Measurements from ENCODE around the gene KANSL1.
"Not testable (repeated sequence)": the region's sequence is repeated elsewhere in the genome, so short reads cannot be mapped to it uniquely, and the experiment has no call there.

The KANSL1 gene

DNA sequence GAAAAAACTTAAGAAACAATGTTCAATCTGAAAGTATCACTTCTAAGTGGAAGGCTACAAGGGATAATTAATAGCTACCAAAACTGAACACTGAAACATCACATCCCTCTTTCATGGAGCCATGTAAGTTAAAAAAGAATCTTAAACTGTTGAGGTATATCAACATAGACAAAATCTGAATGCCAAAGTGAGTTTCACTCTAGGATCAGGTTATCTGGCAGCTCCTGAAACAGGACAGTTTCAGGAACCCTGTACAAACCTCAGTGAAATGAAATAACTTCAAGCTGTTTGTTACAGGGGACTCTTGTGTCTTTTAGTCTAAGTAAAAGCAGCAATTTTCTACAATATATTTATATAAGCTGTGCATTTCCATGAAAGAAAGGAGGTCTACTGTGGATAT lies 73.2 kb downstream of the KANSL1 start:
- DNase-seq (ENCODE audit: low spot score), result no peak
- FAIRE-seq, result no peak

- FAIRE-seq, result no peak
- no peak for DNase-seq (ENCODE audit: low spot score)
Observed at GRCh38 chr17:46118964-46119363, 74.3 kb downstream of the KANSL1 start.

GRCh38 chr17:46117850-46118696 lies 75.2 kb downstream of the KANSL1 start:
- DNase-seq (ENCODE audit: low spot score), result no peak
- FAIRE-seq, result no peak

- FAIRE-seq (no peak), DNase-seq (ENCODE audit: low spot score) (no peak)
Observed at GRCh38 chr17:46117117-46117516, 76.1 kb downstream of the KANSL1 start.

- FAIRE-seq (no peak), DNase-seq (ENCODE audit: low spot score) (no peak)
Observed at GRCh38 chr17:46115699-46116098, 77.5 kb downstream of the KANSL1 start.

GRCh38 chr17:46111236-46111635 lies 82.0 kb downstream of the KANSL1 start:
- not testable (repeated sequence) for DNase-seq (ENCODE audit: low spot score); FAIRE-seq

- DNase-seq (ENCODE audit: low spot score) (no peak), FAIRE-seq (no peak)
Observed at GRCh38 chr17:46110219-46110618, 83.0 kb downstream of the KANSL1 start.

GRCh38 chr17:46109603-46110189 lies 83.5 kb downstream of the KANSL1 start:
- no peak for FAIRE-seq

DNA sequence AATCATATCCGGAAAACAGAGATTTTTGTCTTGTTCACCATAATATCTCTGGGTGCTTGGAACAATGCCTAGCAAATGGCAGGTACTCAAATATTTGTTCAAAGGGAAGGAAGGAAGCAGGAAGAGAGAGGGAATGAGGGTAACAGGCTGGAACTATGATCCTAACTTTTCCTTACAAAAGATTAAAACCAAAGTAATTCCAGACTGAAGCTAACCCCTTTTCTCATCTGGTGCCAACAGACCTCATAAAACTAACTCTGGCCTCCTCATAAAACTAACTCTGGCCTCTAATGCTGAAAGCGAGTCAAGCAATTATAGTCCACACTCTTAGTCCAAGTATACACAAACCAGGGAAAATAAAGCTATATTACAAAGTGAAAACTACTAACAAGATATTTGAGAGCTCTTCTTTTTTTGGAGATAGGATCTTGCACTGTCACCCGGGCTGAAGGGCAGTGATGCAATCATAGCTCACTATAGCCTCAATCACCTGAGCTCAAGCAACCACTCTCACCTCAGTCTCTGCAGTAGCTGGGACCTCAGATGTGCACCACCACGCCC lies 84.6 kb downstream of the KANSL1 start:
- FAIRE-seq, result no peak
- no peak for DNase-seq (ENCODE audit: low spot score)

More at GRCh38 chr17:46109603-46110189, 83.5 kb downstream of the KANSL1 start:
- no peak for DNase-seq (ENCODE audit: low spot score)

DNA sequence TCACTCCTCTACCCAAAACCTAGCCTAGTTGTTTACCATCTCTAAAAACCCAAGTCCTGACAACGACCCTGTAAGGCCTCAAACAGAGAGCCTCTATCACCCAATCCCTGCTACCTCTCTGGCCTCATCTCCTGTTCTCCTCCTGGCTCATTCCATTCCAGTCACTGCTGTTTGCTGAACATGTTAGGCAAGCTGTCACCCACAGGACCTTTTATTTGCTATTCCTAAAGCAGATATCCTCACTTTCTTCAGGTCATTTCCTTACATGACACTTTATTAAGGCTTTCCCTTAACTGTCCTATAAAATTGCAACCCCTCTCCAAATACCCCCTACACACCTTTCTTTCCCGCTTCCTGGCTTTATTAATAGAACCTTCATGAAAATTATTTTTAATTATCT lies 85.1 kb downstream of the KANSL1 start:
- DNase-seq (ENCODE audit: low spot score) (no peak), FAIRE-seq (no peak)

DNA sequence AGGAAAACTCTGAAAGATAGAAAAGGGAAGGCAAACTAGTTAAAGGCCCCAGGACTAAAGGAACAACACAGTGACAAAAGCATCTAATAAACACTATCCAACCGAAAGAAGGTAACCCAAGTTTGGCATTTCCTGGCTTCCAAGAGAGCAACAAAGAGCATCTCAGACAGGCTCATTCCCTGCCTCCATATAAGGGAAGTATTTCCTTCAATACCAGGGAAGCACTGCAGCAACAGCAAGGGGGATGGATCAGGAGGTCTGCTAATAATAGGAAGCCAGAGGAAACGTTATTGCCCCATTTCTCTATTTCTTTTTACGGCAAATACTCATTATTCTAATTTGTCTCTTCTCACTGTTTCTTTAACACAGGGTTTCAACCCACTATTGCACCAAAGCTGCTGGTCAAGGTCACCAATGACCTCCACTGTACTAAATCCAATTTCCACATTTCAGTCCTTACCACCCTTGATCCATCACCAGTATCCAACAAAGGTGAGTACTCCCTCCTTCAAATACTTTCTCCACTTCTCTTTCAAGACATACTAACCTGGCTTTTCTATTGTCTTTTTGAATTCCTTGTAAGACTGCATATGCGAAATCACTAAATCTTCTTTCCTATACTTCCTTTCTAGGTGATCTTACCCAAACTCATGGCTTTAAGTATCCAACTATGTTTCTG lies 86.1 kb downstream of the KANSL1 start:
- DNase-seq (ENCODE audit: low spot score) (no peak), FAIRE-seq (peak; percentile 63)

- FAIRE-seq, result not testable (repeated sequence)
Observed at GRCh38 chr17:46102806-46103205, 90.4 kb downstream of the KANSL1 start.

DNA sequence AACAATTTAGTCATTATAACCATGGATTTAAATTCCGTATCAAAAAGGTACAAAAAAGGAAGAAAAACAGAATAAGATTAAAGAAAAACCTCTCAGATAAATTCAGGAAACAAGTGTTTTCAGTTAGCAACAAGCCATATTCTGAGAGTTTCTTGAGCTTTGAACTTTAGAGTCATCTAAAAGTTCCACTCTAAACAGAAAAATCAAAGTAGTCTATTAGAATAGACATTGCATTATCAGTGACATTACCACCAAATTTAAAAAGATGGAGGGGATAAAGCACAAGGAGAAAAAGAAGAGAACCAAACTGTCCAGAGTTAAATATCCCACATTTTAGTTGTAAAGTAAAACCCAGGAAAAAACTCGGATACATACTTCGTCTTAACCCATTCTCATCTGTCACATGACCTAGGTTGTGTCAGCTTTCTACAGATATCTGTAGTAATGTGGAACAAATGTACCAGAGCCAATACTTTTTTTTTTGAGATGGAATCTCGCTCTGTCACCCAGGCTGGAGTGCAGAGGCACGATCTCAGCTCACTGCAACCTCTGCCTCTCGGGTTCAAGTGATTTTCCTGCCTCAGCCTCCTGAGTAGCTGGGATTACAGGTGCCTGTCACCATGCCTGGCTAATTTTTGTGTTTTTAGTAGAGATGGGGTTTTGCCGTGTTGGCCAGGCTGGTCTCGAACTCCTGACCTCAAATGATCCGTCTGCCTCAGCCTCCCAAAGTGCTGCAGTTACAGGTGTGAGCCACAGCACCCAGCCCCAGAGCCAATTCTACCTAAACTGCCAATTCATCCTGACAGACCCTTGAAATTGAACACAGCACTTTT lies 91.2 kb downstream of the KANSL1 start:
- FAIRE-seq; DNase-seq (ENCODE audit: low spot score): not testable (repeated sequence)

More at GRCh38 chr17:46102806-46103205, 90.4 kb downstream of the KANSL1 start:
- not testable (repeated sequence) for DNase-seq (ENCODE audit: low spot score)

DNA sequence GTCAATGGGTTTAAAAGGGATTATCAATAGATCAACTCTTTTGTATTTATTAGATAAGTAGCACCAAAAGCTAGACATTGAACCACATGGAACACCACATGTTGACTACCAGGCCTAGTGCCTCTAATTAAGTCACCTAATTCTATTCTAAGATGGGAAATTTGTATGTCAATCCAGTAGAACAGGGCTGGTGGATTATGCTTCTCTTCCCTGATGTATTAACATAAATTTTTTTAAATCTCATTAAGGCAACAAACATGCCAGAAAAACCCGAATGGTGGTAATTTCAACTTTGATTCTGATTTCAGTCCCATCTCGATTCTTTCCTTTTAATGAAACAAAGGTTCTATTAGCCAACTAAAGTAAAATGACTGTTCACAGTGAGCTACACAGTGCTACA lies 92.6 kb downstream of the KANSL1 start:
- DNase-seq (ENCODE audit: low spot score), result no peak
- no peak for FAIRE-seq

GRCh38 chr17:46099865-46100264 lies 93.4 kb downstream of the KANSL1 start:
- FAIRE-seq (no peak), DNase-seq (ENCODE audit: low spot score) (no peak)

DNA sequence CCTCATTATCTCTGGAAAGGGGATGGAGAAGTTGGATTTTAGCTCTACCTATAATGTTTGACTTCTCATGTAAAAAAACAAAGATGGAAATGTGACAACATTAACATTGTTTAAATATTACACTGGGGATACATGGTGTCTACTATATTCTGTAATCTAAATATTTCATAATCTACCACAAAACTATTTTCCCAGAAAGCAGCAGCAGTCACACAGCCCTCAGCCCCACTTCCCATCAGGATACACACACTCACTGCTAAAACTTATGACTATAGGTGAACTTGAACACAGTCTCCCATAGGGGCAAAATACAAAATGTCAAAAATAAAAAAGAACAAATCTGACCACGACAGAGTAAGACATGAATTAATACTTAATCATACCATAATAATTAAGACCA lies 95.7 kb downstream of the KANSL1 start:
- DNase-seq (ENCODE audit: low spot score), result no peak
- FAIRE-seq, result no peak

GRCh38 chr17:46092991-46093390 lies 100.2 kb downstream of the KANSL1 start:
- FAIRE-seq, result no peak
- no peak for DNase-seq (ENCODE audit: low spot score)

- DNase-seq (ENCODE audit: low spot score), result no peak
- FAIRE-seq, result no peak
Observed at GRCh38 chr17:46090871-46091270, 102.4 kb downstream of the KANSL1 start.

GRCh38 chr17:46089389-46089965 lies 103.8 kb downstream of the KANSL1 start:
- FAIRE-seq, result no peak
- DNase-seq (ENCODE audit: low spot score), result no peak

DNA sequence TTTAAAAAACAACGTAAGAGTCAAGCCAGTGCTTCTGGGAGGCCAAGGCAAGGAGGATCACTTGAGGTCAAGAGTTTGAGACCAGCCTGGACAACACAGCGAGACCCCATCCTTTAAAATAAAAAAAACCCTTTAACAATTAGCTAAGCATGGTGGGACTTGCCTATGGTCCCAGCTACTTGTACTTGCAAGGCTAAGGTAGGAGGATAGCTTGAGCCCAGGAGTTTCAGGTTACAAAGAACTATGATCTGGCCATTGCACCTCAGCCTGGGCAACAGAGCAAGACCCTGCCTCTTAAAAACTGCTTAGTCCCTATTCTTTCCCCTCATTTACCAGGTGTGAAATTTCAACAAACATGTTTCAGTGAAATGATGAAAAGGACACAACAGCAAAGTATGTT lies 104.6 kb downstream of the KANSL1 start:
- FAIRE-seq, result no peak
- no peak for DNase-seq (ENCODE audit: low spot score)

DNA sequence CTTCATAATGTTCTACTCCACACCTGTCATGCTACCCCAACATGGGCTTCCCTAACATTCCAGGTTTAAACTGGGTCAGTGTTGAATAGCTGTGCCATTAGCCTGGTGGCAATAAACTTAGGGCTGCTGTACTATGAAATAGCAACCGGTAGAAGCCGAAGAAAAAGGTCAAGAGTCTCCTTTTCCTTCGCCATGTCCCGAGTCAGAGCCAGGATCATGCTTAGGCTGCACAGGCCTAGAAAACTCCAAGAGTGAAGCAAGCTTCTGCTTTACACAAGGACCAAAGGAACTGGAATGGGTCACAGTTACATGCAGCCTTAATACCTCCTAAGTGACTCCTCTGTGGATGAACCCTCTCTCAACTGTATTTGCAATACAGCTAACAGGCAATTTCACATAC lies 105.4 kb downstream of the KANSL1 start:
- DNase-seq (ENCODE audit: low spot score), result not testable (repeated sequence)
- FAIRE-seq, result peak; percentile 67

Data from urothelium cell line (cell line).